ENCODE results near the gene FBXO31. TPM values are rescaled to one million over a fixed set of nuclear protein-coding genes. Genes with fewer than 3 reads are reported as not detected.

The FBXO31 gene
- total and polyA plus RNA-seq, 2 donors (not counting 3 experiments of a cell fraction or from before 2014, with no cell fraction given), result 17.1 to 31.8 TPM

DNA sequence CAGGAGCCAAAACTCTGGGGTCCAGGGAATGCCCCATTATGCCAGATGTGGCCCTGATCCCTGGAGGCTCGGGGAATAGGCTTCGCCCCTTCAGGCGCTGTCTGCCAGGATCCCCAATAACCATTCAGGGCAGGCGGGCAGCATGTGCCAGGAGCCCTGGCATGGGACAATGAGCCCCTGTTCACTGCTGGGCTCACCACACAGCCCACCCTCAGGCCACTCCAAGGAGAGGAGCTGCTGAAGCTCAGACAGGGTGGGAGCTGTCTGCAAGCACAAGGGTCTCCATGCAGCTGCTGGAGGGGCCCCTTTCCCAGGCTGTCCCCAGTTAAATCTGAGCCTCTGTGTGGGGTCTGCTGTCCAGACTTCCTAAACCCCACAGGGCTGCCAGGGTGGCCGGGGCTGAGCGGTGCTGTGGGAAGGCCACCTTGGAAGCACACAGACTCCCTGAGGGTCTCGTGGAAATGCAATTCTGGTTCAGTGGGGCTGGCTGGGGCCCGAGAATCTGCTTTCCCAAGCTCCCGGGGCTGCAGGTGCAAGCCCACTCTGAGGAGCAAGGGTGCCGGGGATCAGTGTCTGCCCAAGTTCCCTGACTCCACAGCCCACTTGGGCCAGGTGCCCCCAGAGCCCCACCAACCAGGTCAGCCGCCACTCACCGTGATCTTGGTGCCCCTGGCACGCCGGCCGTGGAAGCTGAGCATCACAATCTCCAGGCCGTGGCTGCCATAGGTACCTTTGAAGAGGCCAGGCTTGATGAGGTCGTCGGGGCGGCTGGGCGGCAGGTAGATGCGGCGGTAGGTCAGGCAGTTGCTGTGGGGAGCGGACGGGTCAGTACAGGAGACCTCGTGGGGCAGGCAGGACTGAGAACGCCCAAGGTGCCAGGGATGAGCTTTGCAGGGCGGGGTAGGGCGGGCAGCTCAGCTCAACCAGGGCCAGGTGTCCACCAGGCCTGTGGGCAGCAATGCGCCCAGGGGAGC, 48.6 kb downstream of the FBXO31 start:
- dilution Hi-C loops (cut with MboI; ENCODE audit: extremely low pct_ligation_motif_present, low sequenced_read_pairs) (no loop called here), intact Hi-C loops (cut with micrococcal nuclease) (loop anchor here (5.0 kb wide), 1 partner anchor 32 kb away; no protein-coding TSS in a partner anchor)
- H3K36me3 ChIP-seq (ENCODE audit: control insufficient read depth in 2 of 2, extremely low read depth in 1 of 2, insufficient read depth in 2 of 2, low read length in 2 of 2), result peaks cover 4 to 25% of the 10 kb centered on the region in 2 experiments
- no peaks in the 10 kb centered on the region for H3K27me3 ChIP-seq (ENCODE audit: control insufficient read depth in 2 of 2, insufficient read depth in 2 of 2, low read length in 2 of 2)
- no peaks in the 10 kb centered on the region for H3K9me1 ChIP-seq (replicated peaks; ENCODE audit: control insufficient read depth, extremely low read depth, insufficient read depth, low read length)
- TF ChIP-seq EZH2 (IDR thresholded peaks at IDR 0.05; ENCODE audit: borderline replicate concordance, low read depth, low read length, severe bottlenecking) (no peak), POLR2A (IDR thresholded peaks at IDR 0.05; ENCODE audit: low read depth, low read length) (no peak), MAX (IDR thresholded peaks at IDR 0.05; ENCODE audit: insufficient read depth, insufficient read length) (no peak), POLR2AphosphoS5 (IDR thresholded peaks at IDR 0.05; ENCODE audit: insufficient read depth, low read depth, low read length) (no peak), MYC (IDR thresholded peaks at IDR 0.05; ENCODE audit: low read depth, low read length) (no peak), CTCF (IDR thresholded peaks at IDR 0.05; ENCODE audit: extremely low read depth in 1 of 2, insufficient read depth in 1 of 2, low read depth in 1 of 2, low read length in 2 of 2) (no peak), GATA2 (IDR thresholded peaks at IDR 0.05; ENCODE audit: insufficient read depth, insufficient read length, low read depth, low read length) (no peak), JUN (IDR thresholded peaks at IDR 0.05; ENCODE audit: borderline replicate concordance, insufficient read depth, insufficient read length, low read depth) (no peak), FOS (IDR thresholded peaks at IDR 0.05; ENCODE audit: borderline replicate concordance, insufficient read depth, low read length) (no peak)
- FAIRE-seq (no peak), DNase-seq (ENCODE audit: low read depth, low spot score) (no peak)
- H3K27ac ChIP-seq (ENCODE audit: insufficient read depth, low read depth, low read length), result no peak overlapping the region
- no peak overlapping the region for H2AFZ ChIP-seq (ENCODE audit: low read depth, low read length)
- ChIA-PET POLR2A (no interaction called here), CTCF (no interaction called here)
- H4K20me1 ChIP-seq (replicated peaks; ENCODE audit: control insufficient read depth, extremely low read depth, insufficient read depth, low read length), result no peaks in the 10 kb centered on the region
- H3K9ac ChIP-seq (replicated peaks; ENCODE audit: extremely low read depth, insufficient read depth, low read length), result no peak overlapping the region
- H3K79me2 ChIP-seq (ENCODE audit: control insufficient read depth, insufficient read depth, low read length), result no peaks in the 10 kb centered on the region
- H3K4me2 ChIP-seq (ENCODE audit: insufficient read depth, low read length), result no peak overlapping the region
- BruUV-seq (replicated peaks), result no TSS peak
- no peaks in the 10 kb centered on the region for H3K9me3 ChIP-seq (replicated peaks; ENCODE audit: control insufficient read depth, insufficient read depth, low read length)
- no peak overlapping the region for H3K4me3 ChIP-seq (replicated peaks in 1 of 3; ENCODE audit: insufficient read depth in 1 of 3, low read depth in 1 of 3, low read length in 3 of 3)
- no peaks in the 10 kb centered on the region for H3K4me1 ChIP-seq (ENCODE audit: control insufficient read depth, extremely low read depth, insufficient read depth, low read length)

Measured in endothelial cell of umbilical vein (primary cell).